ENCODE data around the gene IL4R. TPM values are rescaled to one million over a fixed set of nuclear protein-coding genes. Genes with fewer than 3 reads are reported as not detected.
A peak's percentile ranks its signal among the peaks of the same experiment; 100 is the strongest.

Gene IL4R
- total and polyA plus RNA-seq, 2 donors (not counting 1 experiment from before 2014, with no cell fraction given), result 17.1 to 23.6 TPM

DNA sequence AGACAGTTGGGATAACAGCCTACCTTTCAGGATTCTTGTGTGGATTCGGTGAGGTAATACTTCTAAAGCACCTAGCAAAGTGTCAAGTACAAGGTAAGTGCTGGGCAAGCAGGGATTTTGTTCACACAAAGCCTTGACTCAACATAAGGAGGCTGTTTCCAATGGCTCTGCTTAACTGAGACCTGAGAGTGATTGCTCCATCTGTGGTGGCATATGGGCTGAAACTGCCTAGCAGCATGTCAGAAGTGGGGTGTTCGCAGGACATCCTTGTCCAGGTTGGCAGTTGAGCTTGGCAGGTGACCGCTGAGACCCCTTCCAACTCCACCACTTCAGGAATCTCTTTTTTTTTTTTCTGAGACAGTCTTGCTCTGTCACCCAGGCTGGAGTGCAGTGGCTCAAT lies 19.8 kb downstream of the IL4R start:
- Histone ChIP-seq H3K9me3 (ENCODE audit: control insufficient read depth, insufficient read depth, low read depth, low read length) (no peaks in the 10 kb centered on the region), H2AFZ (ENCODE audit: low read length) (no peak overlapping the region), H3K4me1 (ENCODE audit: control insufficient read depth, extremely low read depth, insufficient read depth, low read length) (peaks cover 11% of the 10 kb centered on the region), H3K4me3 (replicated peaks in 1 of 4; ENCODE audit: control extremely low read depth in 1 of 4, insufficient read depth in 1 of 4, low read depth in 3 of 4, low read length in 4 of 4) (no peak overlapping the region), H3K79me2 (ENCODE audit: control insufficient read depth, insufficient read depth, low read length) (peaks cover 15% of the 10 kb centered on the region), H3K27ac (ENCODE audit: insufficient read depth, low read length) (no peak overlapping the region), H3K27me3 (ENCODE audit: control insufficient read depth, insufficient read depth, low read length) (no peaks in the 10 kb centered on the region), H3K4me2 (ENCODE audit: extremely low read depth, insufficient read depth, low read length) (no peak overlapping the region), H4K20me1 (ENCODE audit: control insufficient read depth, extremely low read depth, insufficient read depth, low read length) (no peaks in the 10 kb centered on the region), H3K9ac (ENCODE audit: insufficient read depth, low read length) (no peak overlapping the region), H3K36me3 (ENCODE audit: control insufficient read depth, insufficient read depth, low read length) (no peaks in the 10 kb centered on the region)
- no peak for TF ChIP-seq EZH2 (IDR thresholded peaks at IDR 0.05; ENCODE audit: low read length, missing control alignments)
- TF ChIP-seq, protein P1, sequence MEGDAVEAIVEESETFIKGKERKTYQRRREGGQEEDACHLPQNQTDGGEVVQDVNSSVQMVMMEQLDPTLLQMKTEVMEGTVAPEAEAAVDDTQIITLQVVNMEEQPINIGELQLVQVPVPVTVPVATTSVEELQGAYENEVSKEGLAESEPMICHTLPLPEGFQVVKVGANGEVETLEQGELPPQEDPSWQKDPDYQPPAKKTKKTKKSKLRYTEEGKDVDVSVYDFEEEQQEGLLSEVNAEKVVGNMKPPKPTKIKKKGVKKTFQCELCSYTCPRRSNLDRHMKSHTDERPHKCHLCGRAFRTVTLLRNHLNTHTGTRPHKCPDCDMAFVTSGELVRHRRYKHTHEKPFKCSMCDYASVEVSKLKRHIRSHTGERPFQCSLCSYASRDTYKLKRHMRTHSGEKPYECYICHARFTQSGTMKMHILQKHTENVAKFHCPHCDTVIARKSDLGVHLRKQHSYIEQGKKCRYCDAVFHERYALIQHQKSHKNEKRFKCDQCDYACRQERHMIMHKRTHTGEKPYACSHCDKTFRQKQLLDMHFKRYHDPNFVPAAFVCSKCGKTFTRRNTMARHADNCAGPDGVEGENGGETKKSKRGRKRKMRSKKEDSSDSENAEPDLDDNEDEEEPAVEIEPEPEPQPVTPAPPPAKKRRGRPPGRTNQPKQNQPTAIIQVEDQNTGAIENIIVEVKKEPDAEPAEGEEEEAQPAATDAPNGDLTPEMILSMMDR (conservative IDR thresholded peaks at IDR 0.05 in 1 of 2, IDR thresholded peaks at IDR 0.05 in 1 of 2; ENCODE audit: low read depth in 1 of 2, low read length in 2 of 2), result no peak
- no peak for DNase-seq (ENCODE audit: low read depth in 2 of 2)

DNA sequence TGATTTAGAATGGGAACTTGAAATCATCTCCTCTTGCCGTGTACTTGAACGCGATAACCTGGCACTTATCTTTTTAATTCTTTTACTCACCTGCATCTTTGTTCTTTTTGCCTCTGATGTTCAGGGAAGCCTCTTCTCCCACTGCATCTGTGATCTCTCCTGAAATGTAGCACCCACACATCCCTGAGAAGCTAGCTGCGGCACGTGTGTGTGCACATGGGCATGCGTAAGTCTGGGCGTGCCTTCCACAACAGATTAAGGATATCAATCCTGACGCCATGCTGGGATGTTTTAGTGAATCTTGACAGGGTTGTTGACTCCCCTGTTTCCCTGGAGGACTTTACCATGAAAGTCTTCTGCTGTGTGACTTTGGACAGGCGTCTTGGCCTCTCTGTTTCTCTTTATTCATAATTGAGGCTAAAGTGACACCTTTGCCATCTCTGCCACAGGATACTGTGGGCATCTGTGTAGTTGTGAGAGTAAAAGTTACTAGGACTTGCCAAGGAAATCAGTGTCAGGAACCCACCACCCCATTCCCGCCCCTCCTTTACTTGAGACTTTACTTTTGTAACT lies 20.5 kb downstream of the IL4R start:
- peaks cover 11% of the 10 kb centered on the region for H3K4me1 ChIP-seq (ENCODE audit: control insufficient read depth, extremely low read depth, insufficient read depth, low read length)
- H3K4me3 ChIP-seq (replicated peaks in 1 of 4; ENCODE audit: control extremely low read depth in 1 of 4, insufficient read depth in 1 of 4, low read depth in 3 of 4, low read length in 4 of 4), result no peak overlapping the region
- H3K27ac ChIP-seq (ENCODE audit: insufficient read depth, low read length), result peak overlapping the region; percentile 51
- H4K20me1 ChIP-seq (ENCODE audit: control insufficient read depth, extremely low read depth, insufficient read depth, low read length), result no peaks in the 10 kb centered on the region
- H2AFZ ChIP-seq (ENCODE audit: low read length), result no peak overlapping the region
- no peak overlapping the region for H3K4me2 ChIP-seq (ENCODE audit: extremely low read depth, insufficient read depth, low read length)
- no peaks in the 10 kb centered on the region for H3K36me3 ChIP-seq (ENCODE audit: control insufficient read depth, insufficient read depth, low read length)
- no peak for TF ChIP-seq EZH2 (IDR thresholded peaks at IDR 0.05; ENCODE audit: low read length, missing control alignments)
- TF ChIP-seq, protein P1 (conservative IDR thresholded peaks at IDR 0.05 in 1 of 2, IDR thresholded peaks at IDR 0.05 in 1 of 2; ENCODE audit: low read depth in 1 of 2, low read length in 2 of 2), result no peak
- no peak overlapping the region for H3K9ac ChIP-seq (ENCODE audit: insufficient read depth, low read length)
- DNase-seq (ENCODE audit: low read depth in 2 of 2), result no peak
- H3K9me3 ChIP-seq (ENCODE audit: control insufficient read depth, insufficient read depth, low read depth, low read length), result no peaks in the 10 kb centered on the region
- H3K79me2 ChIP-seq (ENCODE audit: control insufficient read depth, insufficient read depth, low read length), result peaks cover 9% of the 10 kb centered on the region
- H3K27me3 ChIP-seq (ENCODE audit: control insufficient read depth, insufficient read depth, low read length), result no peaks in the 10 kb centered on the region

- Histone ChIP-seq H2AFZ (ENCODE audit: low read length) (no peak overlapping the region), H3K27me3 (ENCODE audit: control insufficient read depth, insufficient read depth, low read length) (no peaks in the 10 kb centered on the region), H3K4me1 (ENCODE audit: control insufficient read depth, extremely low read depth, insufficient read depth, low read length) (peaks cover 9% of the 10 kb centered on the region), H3K4me3 (replicated peaks in 1 of 4; ENCODE audit: control extremely low read depth in 1 of 4, insufficient read depth in 1 of 4, low read depth in 3 of 4, low read length in 4 of 4) (no peak overlapping the region), H3K9ac (ENCODE audit: insufficient read depth, low read length) (peak overlapping the region; percentile 1), H3K27ac (ENCODE audit: insufficient read depth, low read length) (peak overlapping the region; percentile 51), H3K79me2 (ENCODE audit: control insufficient read depth, insufficient read depth, low read length) (peaks cover 11% of the 10 kb centered on the region), H4K20me1 (ENCODE audit: control insufficient read depth, extremely low read depth, insufficient read depth, low read length) (no peaks in the 10 kb centered on the region), H3K36me3 (ENCODE audit: control insufficient read depth, insufficient read depth, low read length) (peaks cover 3% of the 10 kb centered on the region), H3K9me3 (ENCODE audit: control insufficient read depth, insufficient read depth, low read depth, low read length) (no peaks in the 10 kb centered on the region), H3K4me2 (ENCODE audit: extremely low read depth, insufficient read depth, low read length) (no peak overlapping the region)
- no peak for TF ChIP-seq EZH2 (IDR thresholded peaks at IDR 0.05; ENCODE audit: low read length, missing control alignments)
- TF ChIP-seq, protein P1 (conservative IDR thresholded peaks at IDR 0.05 in 1 of 2, IDR thresholded peaks at IDR 0.05 in 1 of 2; ENCODE audit: low read depth in 1 of 2, low read length in 2 of 2), result no peak
- peak in 1 of 2 donors; percentile 58 for DNase-seq (ENCODE audit: low read depth in 2 of 2)
Measured at GRCh38 chr16:27334838-27335237, 21.1 kb downstream of the IL4R start.

All from fibroblast of lung (primary cell).